ENCODE measurements around the gene LRP1B.

DNA sequence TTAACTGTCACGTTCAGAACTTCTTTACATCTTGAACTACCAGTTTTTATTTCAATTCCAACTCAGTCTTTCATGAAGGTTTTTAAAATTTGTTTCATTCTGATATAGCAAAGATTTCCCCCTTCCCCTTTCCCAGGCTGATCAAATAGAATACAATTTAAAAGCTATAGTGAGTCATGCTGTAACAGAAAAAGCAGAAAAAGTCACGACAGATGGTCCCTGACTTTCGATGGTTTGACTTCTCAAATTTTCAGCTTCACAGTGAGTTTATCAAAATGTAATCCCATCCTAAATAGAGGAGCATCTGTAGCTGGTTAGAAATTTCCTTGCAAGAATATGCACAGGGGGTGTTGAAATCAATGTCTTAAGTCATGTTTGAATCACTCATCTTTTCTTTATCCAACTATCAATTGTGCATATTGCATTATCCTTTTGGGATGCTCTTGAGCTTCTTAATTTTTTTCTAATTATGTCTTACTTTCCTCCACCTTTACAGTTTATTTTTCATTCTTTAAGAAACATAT is 500.3 kb downstream of the LRP1B start:
- TF ChIP-seq, protein P1, sequence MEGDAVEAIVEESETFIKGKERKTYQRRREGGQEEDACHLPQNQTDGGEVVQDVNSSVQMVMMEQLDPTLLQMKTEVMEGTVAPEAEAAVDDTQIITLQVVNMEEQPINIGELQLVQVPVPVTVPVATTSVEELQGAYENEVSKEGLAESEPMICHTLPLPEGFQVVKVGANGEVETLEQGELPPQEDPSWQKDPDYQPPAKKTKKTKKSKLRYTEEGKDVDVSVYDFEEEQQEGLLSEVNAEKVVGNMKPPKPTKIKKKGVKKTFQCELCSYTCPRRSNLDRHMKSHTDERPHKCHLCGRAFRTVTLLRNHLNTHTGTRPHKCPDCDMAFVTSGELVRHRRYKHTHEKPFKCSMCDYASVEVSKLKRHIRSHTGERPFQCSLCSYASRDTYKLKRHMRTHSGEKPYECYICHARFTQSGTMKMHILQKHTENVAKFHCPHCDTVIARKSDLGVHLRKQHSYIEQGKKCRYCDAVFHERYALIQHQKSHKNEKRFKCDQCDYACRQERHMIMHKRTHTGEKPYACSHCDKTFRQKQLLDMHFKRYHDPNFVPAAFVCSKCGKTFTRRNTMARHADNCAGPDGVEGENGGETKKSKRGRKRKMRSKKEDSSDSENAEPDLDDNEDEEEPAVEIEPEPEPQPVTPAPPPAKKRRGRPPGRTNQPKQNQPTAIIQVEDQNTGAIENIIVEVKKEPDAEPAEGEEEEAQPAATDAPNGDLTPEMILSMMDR (conservative IDR thresholded peaks at IDR 0.05; ENCODE audit: low read length), result no peak
- no peak for TF ChIP-seq EZH2phosphoT487 (IDR thresholded peaks at IDR 0.05; ENCODE audit: borderline replicate concordance)
